Measurements from ENCODE around the gene FLVCR2. TPM values are rescaled to one million over a fixed set of nuclear protein-coding genes. Genes with fewer than 3 reads are reported as not detected.

FLVCR2 gene
- total RNA-seq, 2 donors from 2014 or later, result under 0.01 to 1.3 TPM

- TF ChIP-seq POLR2A (IDR thresholded peaks at IDR 0.05) (no peak), CTCF (IDR thresholded peaks at IDR 0.05) (no peak)
- Histone ChIP-seq H3K27ac (no peak overlapping the region), H3K4me1 (peaks cover 18% of the 10 kb centered on the region), H3K4me3 (no peak overlapping the region), H3K36me3 (replicated peaks in 1 of 2; ENCODE audit: insufficient read depth in 1 of 2, low read depth in 2 of 2) (no peaks in the 10 kb centered on the region), H3K27me3 (no peaks in the 10 kb centered on the region), H3K9me3 (no peaks in the 10 kb centered on the region)
- 68 to 90% methylated on average over 11 to 13 of the region's 13 CpGs for WGBS, 2 donors
- intact Hi-C loops (cut with DNase I), result loop anchor here (5.0 to 10.0 kb wide), 2 partner anchors 73 to 395 kb away; no protein-coding TSS in a partner anchor
- ATAC-seq (no peak), DNase-seq (no peak)
Measured at GRCh38 chr14:75579338-75579864, 981 bp downstream of the FLVCR2 start.

- DNase-seq, result no peak
- no peak for ATAC-seq
- Histone ChIP-seq H3K9me3 (no peaks in the 10 kb centered on the region), H3K4me1 (peaks cover 18% of the 10 kb centered on the region), H3K4me3 (no peak overlapping the region), H3K27me3 (no peaks in the 10 kb centered on the region), H3K27ac (no peak overlapping the region), H3K36me3 (replicated peaks in 1 of 2; ENCODE audit: insufficient read depth in 1 of 2, low read depth in 2 of 2) (no peaks in the 10 kb centered on the region)
- no peak for TF ChIP-seq POLR2A (IDR thresholded peaks at IDR 0.05)
- TF ChIP-seq CTCF (IDR thresholded peaks at IDR 0.05), result no peak
- 86 to 90% methylated on average over 3 of the region's 3 CpGs for WGBS, 2 donors
- intact Hi-C loops (cut with DNase I), result loop anchor here (5.0 to 10.0 kb wide), 2 partner anchors 72 to 395 kb away; no protein-coding TSS in a partner anchor
Measured at GRCh38 chr14:75579882-75580281, 1.5 kb downstream of the FLVCR2 start.

GRCh38 chr14:75587388-75587787 is 9.0 kb downstream of the FLVCR2 start:
- Histone ChIP-seq H3K9me3 (no peaks in the 10 kb centered on the region), H3K36me3 (replicated peaks in 1 of 2; ENCODE audit: insufficient read depth in 1 of 2, low read depth in 2 of 2) (no peaks in the 10 kb centered on the region), H3K27ac (no peak overlapping the region), H3K4me1 (no peaks in the 10 kb centered on the region), H3K4me3 (no peak overlapping the region), H3K27me3 (no peaks in the 10 kb centered on the region)
- DNase-seq (no peak), ATAC-seq (no peak)
- no peak for TF ChIP-seq POLR2A (IDR thresholded peaks at IDR 0.05)
- no peak for TF ChIP-seq CTCF (IDR thresholded peaks at IDR 0.05)
- intact Hi-C loops (cut with DNase I), result no loop called here

- H3K9me3 ChIP-seq, result no peaks in the 10 kb centered on the region
- H3K36me3 ChIP-seq (replicated peaks in 1 of 2; ENCODE audit: insufficient read depth in 1 of 2, low read depth in 2 of 2), result no peaks in the 10 kb centered on the region
- no peak overlapping the region for H3K4me3 ChIP-seq
- H3K27ac ChIP-seq, result no peak overlapping the region
- intact Hi-C loops (cut with DNase I), result no loop called here
- TF ChIP-seq POLR2A (IDR thresholded peaks at IDR 0.05) (no peak), CTCF (IDR thresholded peaks at IDR 0.05) (no peak)
- no peaks in the 10 kb centered on the region for H3K4me1 ChIP-seq
- WGBS, 2 donors, result 84 to 85% methylated on average over 6 of the region's 6 CpGs
- no peak for DNase-seq
- no peaks in the 10 kb centered on the region for H3K27me3 ChIP-seq
- no peak for ATAC-seq
Measured at GRCh38 chr14:75589931-75590330, 11.5 kb downstream of the FLVCR2 start.

- Histone ChIP-seq H3K4me1 (no peaks in the 10 kb centered on the region), H3K9me3 (no peaks in the 10 kb centered on the region), H3K36me3 (replicated peaks in 1 of 2; ENCODE audit: insufficient read depth in 1 of 2, low read depth in 2 of 2) (no peaks in the 10 kb centered on the region), H3K27me3 (no peaks in the 10 kb centered on the region), H3K27ac (no peak overlapping the region), H3K4me3 (no peak overlapping the region)
- ATAC-seq (no peak), DNase-seq (no peak)
- no peak for TF ChIP-seq POLR2A (IDR thresholded peaks at IDR 0.05)
- TF ChIP-seq CTCF (IDR thresholded peaks at IDR 0.05), result no peak
- intact Hi-C loops (cut with DNase I), result no loop called here
- 83 to 92% methylated on average over 1 of the region's 1 CpG for WGBS, 2 donors
Measured at GRCh38 chr14:75591331-75591946, 13.0 kb downstream of the FLVCR2 start.

All from body of pancreas (tissue), 4 donors.